GM12878 (cell line): ENCODE results near the gene MRPL34. TPM values are rescaled to one million over a fixed set of nuclear protein-coding genes. Genes with fewer than 3 reads are reported as not detected.
A peak's percentile ranks its signal among the peaks of the same experiment; 100 is the strongest.

Experiments used
- ATAC-seq: fragments of 200-7000 bp; cut with Tn5 transposase; 3 replicates; pipeline ENCODE4 v1.9.1; 2020; ENCODE audit warnings: mild to moderate bottlenecking, moderate library complexity
- BruUV-seq: library from RNA; stranded (reverse); fragments of 400-500 nt; replicated peaks from 2 replicates; lab custom pipeline; 2021; lab: Mats Ljungman, UMichigan
- CTCF ChIA-PET: fragments of 300-600 bp; sonication (Branson Sonifier 250); formaldehyde crosslinking; extraction: SDS; loops from one replicate; lab custom pipeline; 2021; ENCODE audit warnings: inconsistent platforms; lab: Yijun Ruan, JAX
- POLR2A ChIA-PET: fragments of 350-600 bp; formaldehyde crosslinking; extraction: SDS; loops from one replicate; lab custom pipeline; 2021; ENCODE audit warnings: inconsistent platforms; lab: Charles Lee
- RAD21 ChIA-PET: fragments of 300-600 bp; sonication (Branson Sonifier 250); formaldehyde crosslinking; loops from one replicate; lab custom pipeline; 2023; ENCODE audit warnings: antibody characterized with exemption; ENCODE audit not compliant: unreplicated experiment; lab: Charles Lee
- SMC1A ChIA-PET: fragments of 300-600 bp; sonication (Branson Sonifier 250); formaldehyde crosslinking; loops from one replicate; lab custom pipeline; 2023; ENCODE audit not compliant: unreplicated experiment, uncharacterized antibody; lab: Charles Lee
- DNase-seq: peaks from one replicate; pipeline ENCODE4 v3.0.0-alpha.2; 2011; ENCODE audit warnings: low read depth, low spot score
- FAIRE-seq: peaks from 3 replicates; lab custom pipeline; 2011; peaks lifted over from hg19 to GRCh38; lab: Jason Lieb, UNC
- H2AFZ ChIP-seq: 2 replicates; pipeline ENCODE4 v1.6.0; 2011; ENCODE audit warnings: low read depth, low read length, control low read depth; ENCODE audit not compliant: control insufficient read depth
- H3K27ac ChIP-seq: 2 replicates; pipeline ENCODE4 v1.5.1; 2011; ENCODE audit warnings: control low read depth; ENCODE audit not compliant: control insufficient read depth, insufficient read depth
- H3K27me3 ChIP-seq, 2 experiments: replicated peaks in 1 of 2; 2 replicates each; pipeline versions ENCODE4 v1.6.0 to v1.6.1; 2011; ENCODE audit warnings: low read length in 1 of 2; ENCODE audit not compliant: control insufficient read depth in 2 of 2, insufficient read depth in 2 of 2
- H3K36me3 ChIP-seq, 2 experiments: 2 replicates each; pipeline ENCODE4 v1.5.1; 2011; ENCODE audit warnings: low read length in 1 of 2; ENCODE audit not compliant: control insufficient read depth in 2 of 2, insufficient read depth in 2 of 2
- H3K4me1 ChIP-seq: 2 replicates; pipeline ENCODE4 v1.6.1; 2011; ENCODE audit warnings: mild to moderate bottlenecking, low read length, moderate library complexity, mixed read lengths; ENCODE audit not compliant: control insufficient read depth, insufficient read depth
- H3K4me2 ChIP-seq: 2 replicates; pipeline ENCODE4 v1.6.0; 2011; ENCODE audit warnings: control low read depth; ENCODE audit not compliant: control insufficient read depth, insufficient read depth
- H3K4me3 ChIP-seq: fragments of 200-600 bp; sonication (generic); 2 replicates; pipeline ENCODE4 v1.5.1; 2016
- H3K79me2 ChIP-seq: 2 replicates; pipeline ENCODE4 v1.6.0; 2011; ENCODE audit warnings: low read length; ENCODE audit not compliant: control insufficient read depth, insufficient read depth
- H3K9ac ChIP-seq: 2 replicates; pipeline ENCODE4 v1.8.0; 2011; ENCODE audit warnings: low read length, control low read depth, mixed read lengths; ENCODE audit not compliant: control insufficient read depth, insufficient read depth
- H3K9me3 ChIP-seq: replicated peaks from 3 replicates; pipeline ENCODE4 v1.5.1; 2011; ENCODE audit warnings: mild to moderate bottlenecking, low read length; ENCODE audit not compliant: control insufficient read depth, insufficient read depth
- H4K20me1 ChIP-seq: 2 replicates; pipeline ENCODE4 v1.6.0; 2011; ENCODE audit not compliant: control insufficient read depth, insufficient read depth
- BHLHE40 ChIP-seq, 2 experiments: fragments of 450-650 bp in 1 of 2; IDR thresholded peaks; 2 replicates each; pipeline ENCODE4 v1.6.1; 2011 to 2017; ENCODE audit warnings: low read depth in 2 of 2, borderline replicate concordance in 1 of 2, improper control_type of control experiment in 1 of 2, low read length in 1 of 2, mild to moderate bottlenecking in 1 of 2
- CREM ChIP-seq: IDR thresholded peaks from 2 replicates; pipeline ENCODE4 v1.6.1; 2014; ENCODE audit warnings: antibody characterized with exemption, low read depth
- IKZF1 ChIP-seq: fragments of 450-650 bp; conservative IDR thresholded peaks from 2 replicates; pipeline ENCODE4 v1.6.1; 2017; ENCODE audit warnings: antibody characterized with exemption, mild to moderate bottlenecking
- LARP7 ChIP-seq: fragments of 450-650 bp; IDR thresholded peaks from 2 replicates; pipeline ENCODE4 v1.6.1; 2017; ENCODE audit warnings: mild to moderate bottlenecking
- NRF1 ChIP-seq: conservative IDR thresholded peaks from 2 replicates; pipeline ENCODE4 v1.6.1; 2011; ENCODE audit warnings: mild to moderate bottlenecking, low read depth, low read length, improper control_type of control experiment
- POU2F2 ChIP-seq: IDR thresholded peaks from 3 replicates; pipeline ENCODE4 v1.6.1; 2011; ENCODE audit warnings: low read depth, mild to moderate bottlenecking, low read length, borderline replicate concordance
- RAD21 ChIP-seq: IDR thresholded peaks from 2 replicates; pipeline ENCODE4 v1.6.1; 2011; ENCODE audit warnings: mild to moderate bottlenecking, low read depth, low read length, moderate library complexity; ENCODE audit not compliant: insufficient read depth
- RAD51 ChIP-seq: fragments of 450-650 bp; IDR thresholded peaks from 2 replicates; pipeline ENCODE4 v1.6.1; 2016; ENCODE audit warnings: moderate library complexity, mild to moderate bottlenecking, inconsistent platforms
- SMC3 ChIP-seq: IDR thresholded peaks from 2 replicates; pipeline ENCODE4 v1.6.1; 2011; ENCODE audit warnings: low read length, improper control_type of control experiment, borderline replicate concordance
- YY1 ChIP-seq: IDR thresholded peaks from 2 replicates; pipeline ENCODE4 v1.6.1; 2011; ENCODE audit warnings: low read depth, mild to moderate bottlenecking, low read length
- ZZZ3 ChIP-seq: IDR thresholded peaks from 2 replicates; pipeline ENCODE4 v1.6.1; 2011; ENCODE audit warnings: low read depth; ENCODE audit not compliant: control insufficient read depth, insufficient read length
- WGBS: methylation state at CpG from one replicate; pipeline ENCODE4 v1.1.6; 2016; ENCODE audit warnings: low lambda C conversion rate; ENCODE audit not compliant: insufficient replicate concordance, insufficient coverage; ENCODE audit errors: missing lambda C conversion rate; 5-methylcytosine and 5-hydroxymethylcytosine counted together
- in situ Hi-C: fragments of 300-500 bp; cut with MboI; formaldehyde crosslinking; loops from 9 replicates; pipeline ENCODE4 v1.14.3; 2018; ENCODE audit warnings: mixed read lengths
- intact Hi-C: fragments of 100-400 bp; cut with micrococcal nuclease; formaldehyde crosslinking; loops from one replicate; pipeline ENCODE4 v1.14.2; 2022; ENCODE audit not compliant: unreplicated experiment
- polyA plus RNA-seq, 11 experiments: library from polyadenylated mRNA; depleted of rRNA in 4 of 11; unstranded in 6 of 11; stranded (reverse) in 5 of 11; fragments of >200 nt; fragmentation: Nextera tagmentation in 4 of 11; fragmentation: Illumina TruSeq in 1 of 11; extraction: Ambion mirVana in 4 of 11; extraction: Trizol in 1 of 11; gene quantifications; 1 replicate in 1 of 11; 2 replicates in 10 of 11; pipeline versions ENCODE4 v1.2.1 to v1.2.3, GENCODE V29; 2011 to 2016; ENCODE audit warnings: inconsistent platforms in 2 of 11, missing spikeins in 2 of 11, low read depth in 1 of 11
- total RNA-seq, 4 experiments: library from RNA; depleted of rRNA in 3 of 4; stranded (reverse); fragments of >200 nt in 3 of 4; fragmentation: Illumina TruSeq in 1 of 4; extraction: Trizol in 1 of 4; gene quantifications; 2 replicates each; pipeline versions ENCODE4 v1.2.1 to v1.2.3, GENCODE V29; 2013 to 2021
- TF ChIP-seq, protein P1 (sequence below): fragments of 450-650 bp; IDR thresholded peaks from 2 replicates; pipeline ENCODE4 v1.6.1; 2017; ENCODE audit warnings: mild to moderate bottlenecking, moderate library complexity
- TF ChIP-seq, protein P2 (sequence below): fragments of 450-650 bp; IDR thresholded peaks from 2 replicates; pipeline ENCODE4 v1.6.1; 2017; ENCODE audit warnings: mild to moderate bottlenecking, low read depth, inconsistent platforms; ENCODE audit not compliant: poor library complexity, severe bottlenecking

Gene MRPL34
- total and polyA plus RNA-seq, 10 of the 15 experiments (the other 5 are each of a cell fraction or from before 2014, with no cell fraction given): 8.6 to 198 (median 78.6) TPM

DNA sequence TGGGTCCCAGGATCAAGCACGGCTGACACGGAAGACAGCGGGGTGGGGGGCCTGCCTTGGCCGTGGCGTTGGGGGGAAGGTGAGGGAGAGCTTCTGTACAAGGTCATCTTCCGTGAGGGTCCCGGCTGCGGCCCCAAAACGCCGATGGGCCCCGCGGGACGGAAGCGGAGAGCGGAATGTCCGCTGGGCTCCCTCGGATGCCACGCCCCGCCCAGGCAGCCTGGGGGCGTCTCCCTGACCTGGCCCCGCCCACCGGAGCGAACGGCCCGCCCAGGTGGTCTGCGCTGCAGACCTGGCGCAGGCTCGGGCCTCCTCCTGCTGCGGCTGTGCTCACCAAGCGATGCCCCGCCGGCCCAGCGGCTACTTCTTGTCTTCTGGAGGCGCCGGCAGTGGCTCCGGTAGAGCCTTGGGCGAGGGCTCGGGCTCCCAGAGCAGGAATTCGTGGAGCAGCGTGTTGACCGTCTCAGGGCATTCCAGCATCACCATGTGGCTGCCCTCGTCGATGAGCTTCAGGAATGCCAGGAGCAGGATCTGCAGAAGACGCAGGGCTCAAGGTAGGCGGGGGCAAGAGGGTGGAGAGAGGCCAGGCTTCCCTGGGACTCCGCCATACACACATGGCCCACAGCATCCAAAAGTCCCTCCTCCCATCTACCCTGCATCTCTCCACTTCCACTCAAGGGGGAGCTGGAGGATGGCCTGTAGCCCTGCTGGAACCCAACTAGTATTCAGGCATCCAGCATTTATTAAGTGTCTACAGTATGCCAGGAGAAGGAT, 13.2 kb upstream of the MRPL34 start:
- Histone ChIP-seq H3K27me3 (no peaks in the 10 kb centered on the region), H3K27ac (peak overlapping the region; percentile 35), H4K20me1 (no peaks in the 10 kb centered on the region), H2AFZ (peak overlapping the region; percentile 91), H3K4me3 (peak overlapping the region; percentile 86), H3K9ac (peak overlapping the region; percentile 27), H3K4me1 (peaks cover 4% of the 10 kb centered on the region; the same call in 1 of the 2 replicates), H3K79me2 (no peaks in the 10 kb centered on the region; the same call in 1 of the 2 replicates), H3K4me2 (peak overlapping the region; percentile 90), H3K36me3 (no peaks in the 10 kb centered on the region), H3K9me3 (no peaks in the 10 kb centered on the region; the same call in 2 of the 3 replicates)
- FAIRE-seq (peak; percentile 96), DNase-seq (peak; percentile 46), ATAC-seq (peak; percentile 97)
- BruUV-seq: no TSS peak
- ChIA-PET CTCF (interaction anchor here (0.6 to 6.5 kb wide), 12 partner anchors 9 to 173 kb away, joined by 3 to 81 read pairs (median 4); partner anchors contain the start of genes ABHD8, ANKLE1, ANO8 and BABAM1), SMC1A (interaction anchor here (1.0 to 2.0 kb wide), 7 partner anchors 10 to 100 kb away, joined by 3 to 9 read pairs (median 4); partner anchors contain the start of genes ANKLE1, DDA1 and MRPL34), POLR2A (interaction anchor here (0.7 to 1.9 kb wide), 5 partner anchors 11 to 936 kb away, joined by 3 to 12 read pairs (median 5); partner anchors contain the start of genes ABHD8, DDA1 and MRPL34), RAD21 (interaction anchor here (0.6 to 3.2 kb wide), 9 partner anchors 10 to 93 kb away, joined by 3 to 17 read pairs (median 5); partner anchors contain the start of genes ABHD8, BABAM1, DDA1 and MRPL34)
- intact Hi-C loops: loop anchor here (1.0 to 5.0 kb wide), 2 partner anchors 45 to 92 kb away; partner anchors contain the start of gene GTPBP3
- WGBS: 2% methylated on average over 46 of the region's 46 CpGs
- in situ Hi-C loops: loop anchor here (5.0 kb wide), 1 partner anchor 95 kb away; no protein-coding TSS in a partner anchor
- TF ChIP-seq NRF1 (peak; percentile 20; the same call in 1 of the 2 replicates), YY1 (peak; percentile 70; the same call in 1 of the 2 replicates), BHLHE40 (IDR thresholded peaks at IDR 0.05; ENCODE audit: borderline replicate concordance in 1 of 2, low read depth in 2 of 2, low read length in 1 of 2) (0 out of 4 replicates have a peak, but pooled peaks of 1 of the 2 experiments have one; percentile 6), RAD51 (no peak), POU2F2 (0 out of 3 replicates have a peak, but pooled peaks have one; percentile 6), SMC3 (peak; percentile 60; the same call in 1 of the 2 replicates), ZZZ3 (no peak), IKZF1 (peak; percentile 58), CREM (0 out of 2 replicates have a peak, but pooled peaks have one; percentile 15), RAD21 (peak; percentile 94), LARP7 (peak; percentile 77; the same call in 1 of the 2 replicates)
- TF ChIP-seq, protein P1, sequence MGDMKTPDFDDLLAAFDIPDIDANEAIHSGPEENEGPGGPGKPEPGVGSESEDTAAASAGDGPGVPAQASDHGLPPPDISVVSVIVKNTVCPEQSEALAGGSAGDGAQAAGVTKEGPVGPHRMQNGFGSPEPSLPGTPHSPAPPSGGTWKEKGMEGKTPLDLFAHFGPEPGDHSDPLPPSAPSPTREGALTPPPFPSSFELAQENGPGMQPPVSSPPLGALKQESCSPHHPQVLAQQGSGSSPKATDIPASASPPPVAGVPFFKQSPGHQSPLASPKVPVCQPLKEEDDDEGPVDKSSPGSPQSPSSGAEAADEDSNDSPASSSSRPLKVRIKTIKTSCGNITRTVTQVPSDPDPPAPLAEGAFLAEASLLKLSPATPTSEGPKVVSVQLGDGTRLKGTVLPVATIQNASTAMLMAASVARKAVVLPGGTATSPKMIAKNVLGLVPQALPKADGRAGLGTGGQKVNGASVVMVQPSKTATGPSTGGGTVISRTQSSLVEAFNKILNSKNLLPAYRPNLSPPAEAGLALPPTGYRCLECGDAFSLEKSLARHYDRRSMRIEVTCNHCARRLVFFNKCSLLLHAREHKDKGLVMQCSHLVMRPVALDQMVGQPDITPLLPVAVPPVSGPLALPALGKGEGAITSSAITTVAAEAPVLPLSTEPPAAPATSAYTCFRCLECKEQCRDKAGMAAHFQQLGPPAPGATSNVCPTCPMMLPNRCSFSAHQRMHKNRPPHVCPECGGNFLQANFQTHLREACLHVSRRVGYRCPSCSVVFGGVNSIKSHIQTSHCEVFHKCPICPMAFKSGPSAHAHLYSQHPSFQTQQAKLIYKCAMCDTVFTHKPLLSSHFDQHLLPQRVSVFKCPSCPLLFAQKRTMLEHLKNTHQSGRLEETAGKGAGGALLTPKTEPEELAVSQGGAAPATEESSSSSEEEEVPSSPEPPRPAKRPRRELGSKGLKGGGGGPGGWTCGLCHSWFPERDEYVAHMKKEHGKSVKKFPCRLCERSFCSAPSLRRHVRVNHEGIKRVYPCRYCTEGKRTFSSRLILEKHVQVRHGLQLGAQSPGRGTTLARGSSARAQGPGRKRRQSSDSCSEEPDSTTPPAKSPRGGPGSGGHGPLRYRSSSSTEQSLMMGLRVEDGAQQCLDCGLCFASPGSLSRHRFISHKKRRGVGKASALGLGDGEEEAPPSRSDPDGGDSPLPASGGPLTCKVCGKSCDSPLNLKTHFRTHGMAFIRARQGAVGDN: no peak
- TF ChIP-seq, protein P2, sequence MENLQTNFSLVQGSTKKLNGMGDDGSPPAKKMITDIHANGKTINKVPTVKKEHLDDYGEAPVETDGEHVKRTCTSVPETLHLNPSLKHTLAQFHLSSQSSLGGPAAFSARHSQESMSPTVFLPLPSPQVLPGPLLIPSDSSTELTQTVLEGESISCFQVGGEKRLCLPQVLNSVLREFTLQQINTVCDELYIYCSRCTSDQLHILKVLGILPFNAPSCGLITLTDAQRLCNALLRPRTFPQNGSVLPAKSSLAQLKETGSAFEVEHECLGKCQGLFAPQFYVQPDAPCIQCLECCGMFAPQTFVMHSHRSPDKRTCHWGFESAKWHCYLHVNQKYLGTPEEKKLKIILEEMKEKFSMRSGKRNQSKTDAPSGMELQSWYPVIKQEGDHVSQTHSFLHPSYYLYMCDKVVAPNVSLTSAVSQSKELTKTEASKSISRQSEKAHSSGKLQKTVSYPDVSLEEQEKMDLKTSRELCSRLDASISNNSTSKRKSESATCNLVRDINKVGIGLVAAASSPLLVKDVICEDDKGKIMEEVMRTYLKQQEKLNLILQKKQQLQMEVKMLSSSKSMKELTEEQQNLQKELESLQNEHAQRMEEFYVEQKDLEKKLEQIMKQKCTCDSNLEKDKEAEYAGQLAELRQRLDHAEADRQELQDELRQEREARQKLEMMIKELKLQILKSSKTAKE: no peak
